SH-SY5Y (cell line): ENCODE measurements around the gene KCNAB1.

Source experiments
- GATA2 ChIP-seq: IDR thresholded peaks from 2 replicates; pipeline ENCODE4 v1.6.1; 2011; ENCODE audit warnings: mild to moderate bottlenecking, low read depth, low read length
- GATA3 ChIP-seq: IDR thresholded peaks from 2 replicates; pipeline ENCODE4 v1.6.1; 2011; ENCODE audit warnings: low read depth, mild to moderate bottlenecking, low read length, moderate library complexity

DNA sequence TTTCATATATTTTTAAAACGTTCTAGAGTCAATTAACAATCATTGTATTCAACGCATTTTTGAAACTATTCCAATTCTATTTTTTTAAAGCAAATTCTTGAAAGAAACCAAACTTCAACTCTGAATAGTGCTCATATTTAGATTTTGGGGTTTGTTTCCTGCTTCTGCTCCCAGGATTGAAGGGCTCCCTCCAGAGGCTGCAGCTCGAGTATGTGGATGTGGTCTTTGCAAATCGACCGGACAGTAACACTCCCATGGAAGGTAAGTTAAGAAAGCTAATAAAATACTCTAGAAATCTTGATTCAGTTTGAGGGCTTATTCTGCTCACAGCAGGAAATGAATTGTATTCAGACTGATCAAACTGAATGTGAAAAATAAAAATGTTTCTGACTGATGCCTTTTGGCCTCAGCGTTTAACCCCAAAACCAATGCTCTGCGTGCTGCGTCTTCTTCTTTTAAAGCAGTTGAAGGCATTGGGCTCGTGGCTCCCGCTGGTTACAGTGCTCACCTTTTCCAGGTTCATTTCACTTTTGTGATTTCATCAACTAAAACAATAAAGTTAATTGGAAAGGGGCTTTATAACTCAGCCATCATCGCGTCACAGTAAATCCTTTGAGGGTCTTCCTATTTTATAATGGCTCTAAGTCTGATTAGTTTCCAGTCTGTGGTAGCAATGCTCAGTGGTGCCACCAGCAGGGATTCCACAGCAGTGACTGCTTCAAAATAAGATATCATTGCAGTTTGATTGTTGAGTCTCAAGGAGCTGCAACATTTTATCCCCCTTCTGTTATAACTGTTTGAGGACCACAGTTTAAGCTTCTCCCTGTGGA, 354.4 kb downstream of the KCNAB1 start:
- no peak for TF ChIP-seq GATA3
- no peak for TF ChIP-seq GATA2
